Stimulated activated naive CD4-positive, alpha-beta T cell treated with Interleukin-2 at 50 U/mL for 16 hours (primary cell): ENCODE measurements around the gene DIP2C.
"Not testable (repeated sequence)": the region's sequence is repeated elsewhere in the genome, so short reads cannot be mapped to it uniquely, and the experiment has no call there.

Source experiments
- DNase-seq: peaks from one replicate; lab custom pipeline; 2025; lab: John Stamatoyannopoulos, UW

DIP2C gene

GRCh38 chr10:349081-349480, 340.4 kb downstream of the DIP2C start:
- no peak for DNase-seq

GRCh38 chr10:348456-348855, 341.0 kb downstream of the DIP2C start:
- no peak for DNase-seq

GRCh38 chr10:347774-348173, 341.7 kb downstream of the DIP2C start:
- not testable (repeated sequence) for DNase-seq

- DNase-seq = not testable (repeated sequence)
Measured at GRCh38 chr10:347190-347589, 342.3 kb downstream of the DIP2C start.

GRCh38 chr10:344582-345200, 344.8 kb downstream of the DIP2C start:
- DNase-seq = no peak

GRCh38 chr10:343231-344220, 345.9 kb downstream of the DIP2C start:
- DNase-seq = no peak

- DNase-seq = no peak
Measured at GRCh38 chr10:341081-341740, 348.3 kb downstream of the DIP2C start.

GRCh38 chr10:340646-341045, 348.8 kb downstream of the DIP2C start:
- DNase-seq = no peak

- DNase-seq = no peak
Measured at GRCh38 chr10:339038-339391, 350.5 kb downstream of the DIP2C start.

- no peak for DNase-seq
Measured at GRCh38 chr10:338171-339037, 351.1 kb downstream of the DIP2C start.

GRCh38 chr10:336247-336646, 353.2 kb downstream of the DIP2C start:
- no peak for DNase-seq

- no peak for DNase-seq
Measured at GRCh38 chr10:335151-335800, 354.2 kb downstream of the DIP2C start.

GRCh38 chr10:331186-331585, 358.3 kb downstream of the DIP2C start:
- DNase-seq = no peak

GRCh38 chr10:329361-330099, 359.9 kb downstream of the DIP2C start:
- DNase-seq = peak; percentile 19

- no peak for DNase-seq
Measured at GRCh38 chr10:327889-328852, 361.3 kb downstream of the DIP2C start.

- no peak for DNase-seq
Measured at GRCh38 chr10:326894-327635, 362.4 kb downstream of the DIP2C start.

GRCh38 chr10:326350-326749, 363.1 kb downstream of the DIP2C start:
- DNase-seq = no peak

GRCh38 chr10:325282-325681, 364.2 kb downstream of the DIP2C start:
- DNase-seq = no peak

- DNase-seq = no peak
Measured at GRCh38 chr10:324593-324992, 364.9 kb downstream of the DIP2C start.
